Activated CD4-positive, alpha-beta T cell treated with anti-CD3 and anti-CD28 coated beads for 24 hours (primary cell): ENCODE results near the gene TOP2B.

Experiments
- DNase-seq, 2 donors: peaks; one replicate each; pipeline ENCODE4 v3.0.0-alpha.2; 2020; ENCODE audit warnings: low read depth in 2 of 2

TOP2B gene

DNA sequence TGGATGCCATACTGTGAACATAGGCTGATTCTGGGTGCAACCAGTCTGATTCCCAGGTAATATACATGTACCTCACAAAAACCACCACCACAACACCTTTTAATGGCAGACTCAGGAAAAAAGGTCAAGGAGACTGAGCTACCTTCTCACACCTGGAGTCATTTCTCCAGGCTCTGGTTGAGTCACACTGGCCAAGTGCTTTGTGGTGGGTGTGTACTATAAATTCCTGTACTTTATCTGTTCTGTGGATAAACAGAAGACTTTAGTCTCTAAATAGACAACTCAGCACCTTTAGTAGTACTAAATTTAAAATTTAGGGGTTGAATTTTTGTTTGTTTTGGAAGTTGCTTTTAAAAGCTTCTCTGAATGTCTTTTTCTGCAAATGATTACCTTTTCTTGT, 46.7 kb downstream of the TOP2B start:
- DNase-seq: no peak

DNA sequence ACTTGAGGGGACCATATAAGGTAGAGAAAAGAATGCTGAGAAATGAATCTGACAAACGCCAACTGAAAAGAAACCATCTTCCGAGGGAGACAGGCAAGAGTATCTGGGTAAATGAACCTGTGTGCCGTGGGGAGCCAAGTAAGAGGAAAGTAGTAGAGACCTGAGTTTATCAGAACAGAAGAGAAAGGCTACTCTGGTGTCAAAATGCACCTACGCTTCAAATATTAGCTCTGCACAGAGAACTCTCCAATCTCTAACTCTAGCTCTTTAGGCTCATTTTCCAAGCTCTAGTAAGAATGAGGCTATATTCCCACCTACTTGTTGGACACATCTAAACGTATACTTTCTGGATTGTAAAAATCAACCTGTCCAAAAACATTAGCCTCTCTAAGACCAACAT, 53.5 kb downstream of the TOP2B start:
- DNase-seq: no peak

DNA sequence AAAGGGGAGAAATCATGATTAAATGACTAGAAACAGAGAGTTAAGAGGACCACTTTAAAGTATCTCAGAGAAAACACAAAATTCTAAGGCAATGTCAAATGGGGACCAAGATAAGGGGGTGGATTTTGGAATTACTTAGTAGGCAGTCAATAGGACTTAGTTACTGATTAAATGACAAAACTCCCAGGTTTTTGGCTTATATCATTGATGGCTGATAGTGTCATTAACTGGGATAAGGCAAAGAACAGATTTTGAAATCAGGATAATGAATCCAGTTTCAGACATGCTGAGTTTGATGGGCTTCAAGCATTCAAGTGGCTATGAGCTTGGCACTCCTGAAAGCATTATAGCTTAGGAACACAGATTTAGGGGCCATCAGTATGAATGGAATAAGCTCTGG, 53.9 kb downstream of the TOP2B start:
- DNase-seq: no peak

- DNase-seq: no peak
Measured at GRCh38 chr3:25610167-25610566, 54.5 kb downstream of the TOP2B start.

DNA sequence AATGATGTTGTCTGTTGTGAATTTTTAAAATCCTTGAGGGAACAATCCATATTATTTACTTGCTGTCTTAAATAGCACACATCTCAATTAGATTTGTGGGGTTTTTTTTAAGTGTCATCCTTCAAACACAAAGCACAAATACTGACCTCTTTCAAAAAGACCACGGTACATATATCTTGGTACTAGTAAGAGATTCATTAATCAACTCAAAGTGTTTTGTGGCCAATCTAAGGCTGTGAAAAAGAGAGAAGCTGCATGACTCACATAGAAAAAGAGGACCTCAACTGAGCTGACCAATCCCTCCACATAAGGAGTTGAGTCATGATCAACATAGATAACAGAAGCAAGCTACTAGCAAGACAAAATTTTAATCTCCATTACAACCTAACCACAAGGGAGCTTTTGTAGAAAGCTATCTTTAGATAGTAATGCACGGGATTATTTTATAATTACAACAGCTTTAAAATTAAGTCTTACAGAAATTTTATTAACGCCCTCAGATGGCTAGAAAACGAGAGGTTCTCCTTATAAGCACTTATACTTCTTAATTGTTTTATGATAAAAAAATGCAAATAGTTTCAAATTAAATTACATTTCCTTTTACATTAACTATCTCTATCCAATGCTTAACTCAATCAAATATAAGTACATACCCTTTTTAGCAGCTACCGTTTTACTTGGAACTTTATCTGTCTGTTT, 60.5 kb downstream of the TOP2B start:
- DNase-seq: no peak

DNA sequence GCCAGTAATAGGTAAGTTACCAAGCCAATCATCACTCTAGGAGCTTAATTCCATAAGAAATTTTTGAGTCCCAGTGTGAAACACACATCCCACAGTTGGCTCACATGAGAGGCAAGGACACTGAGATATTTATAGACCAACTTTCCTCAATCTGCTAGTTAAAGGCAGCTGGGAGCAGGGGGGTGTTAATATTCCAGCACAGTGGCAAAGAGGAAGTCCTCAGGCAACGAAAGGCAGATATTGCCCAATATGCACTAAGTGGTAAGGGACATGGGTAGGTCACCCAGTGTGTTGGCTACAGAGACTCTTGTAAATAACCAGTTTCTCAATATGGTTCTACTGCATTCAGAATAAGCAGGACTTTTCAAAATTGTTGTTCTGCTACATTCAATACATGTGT, 61.0 kb downstream of the TOP2B start:
- no peak for DNase-seq

DNA sequence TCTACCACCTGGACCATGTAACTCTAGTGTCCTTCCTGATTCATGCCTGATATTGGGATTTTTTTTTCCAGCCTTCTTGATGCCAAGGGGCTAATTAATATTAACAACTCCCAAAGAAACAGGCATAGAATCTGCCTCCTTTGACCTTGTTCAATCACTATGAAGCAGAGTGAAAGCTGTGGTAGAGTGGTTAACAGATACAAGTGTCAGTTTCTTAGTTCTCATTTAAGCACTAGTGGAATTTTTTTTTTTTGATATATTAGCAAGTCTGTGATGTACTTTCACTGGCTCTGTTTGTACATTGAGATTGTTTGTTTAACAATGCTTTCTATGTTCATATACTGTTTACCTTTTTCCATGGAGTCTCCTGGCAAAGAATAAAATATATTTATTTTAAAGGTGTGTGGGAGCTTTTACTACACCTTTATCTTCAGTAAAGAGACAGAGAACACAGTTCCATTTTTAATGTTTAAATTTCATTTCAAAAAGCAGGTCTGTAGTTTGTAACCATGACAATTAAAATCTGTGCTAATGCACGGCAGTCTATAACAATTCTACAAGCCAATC, 67.1 kb downstream of the TOP2B start:
- DNase-seq: no peak

DNA sequence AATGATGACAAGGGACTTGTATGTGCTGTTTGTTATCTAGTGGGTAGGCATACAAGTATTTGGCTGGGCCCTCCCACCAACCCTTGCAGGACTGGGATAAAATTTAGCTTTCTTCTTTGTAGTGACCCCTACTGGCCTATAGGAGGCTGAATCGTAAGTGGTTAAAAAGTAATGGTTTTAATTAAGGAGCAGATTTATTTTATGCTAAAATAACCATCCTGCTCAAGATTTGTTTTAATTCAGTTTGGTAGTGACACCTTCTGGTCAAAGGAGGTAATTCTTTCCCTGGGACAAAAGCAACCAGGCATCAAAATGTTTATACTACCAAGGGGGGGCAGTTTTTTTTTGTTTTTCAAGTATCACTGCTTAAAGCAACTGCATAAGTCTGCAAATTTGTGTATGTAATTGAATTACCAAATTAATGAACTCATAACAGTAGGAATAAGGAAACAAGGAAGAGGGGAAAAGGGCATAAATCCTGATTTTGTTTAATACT, 70.7 kb downstream of the TOP2B start:
- peak in 1 of 2 donors; percentile 3 for DNase-seq

GRCh38 chr3:25593001-25593400, 71.7 kb downstream of the TOP2B start:
- no peak for DNase-seq

DNA sequence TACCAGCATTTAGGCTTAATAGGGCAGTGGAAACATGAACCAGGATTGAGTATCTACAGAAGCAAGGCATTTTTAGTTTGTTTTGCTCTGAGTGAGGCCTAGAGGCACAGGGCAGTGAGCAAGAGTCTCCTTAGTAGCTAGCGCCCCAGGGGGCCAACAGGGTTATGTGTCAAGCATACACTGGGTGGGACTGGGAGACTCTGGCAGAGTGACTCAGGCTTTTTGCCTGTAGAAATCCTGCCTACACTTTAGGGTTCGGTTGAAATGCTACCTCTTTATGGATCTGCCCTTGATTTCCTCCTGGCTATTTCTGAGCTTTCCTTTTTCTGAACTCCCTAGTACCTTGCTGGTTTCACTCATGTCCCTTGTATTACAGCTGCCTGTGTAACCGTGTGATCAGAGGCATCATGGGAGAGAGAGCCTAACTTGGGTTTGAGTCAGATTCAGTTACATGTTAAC, 72.2 kb downstream of the TOP2B start:
- no peak for DNase-seq

- DNase-seq: no peak
Measured at GRCh38 chr3:25589783-25590258, 74.9 kb downstream of the TOP2B start.

- DNase-seq: no peak
Measured at GRCh38 chr3:25589104-25589782, 75.5 kb downstream of the TOP2B start.

GRCh38 chr3:25588441-25589103, 76.1 kb downstream of the TOP2B start:
- no peak for DNase-seq

DNA sequence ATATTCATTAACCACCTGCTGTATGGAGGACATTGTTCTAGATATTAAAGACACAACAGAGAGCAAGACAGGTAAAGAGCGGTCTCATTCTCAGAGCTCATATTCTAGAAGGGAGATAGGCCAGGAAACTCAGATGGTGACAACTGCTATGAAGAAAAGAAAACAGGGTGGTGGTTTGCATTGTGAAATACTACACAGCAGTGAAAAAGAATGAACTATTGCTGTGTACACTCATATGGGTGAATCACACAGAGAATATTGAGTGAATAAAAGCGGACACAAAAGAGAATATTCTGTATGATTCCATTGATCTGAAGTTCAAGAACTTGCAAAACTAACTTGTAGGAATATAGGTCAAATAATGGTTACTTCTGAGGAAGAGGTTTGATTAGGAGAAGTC, 76.7 kb downstream of the TOP2B start:
- no peak for DNase-seq

- DNase-seq: no peak
Measured at GRCh38 chr3:25587526-25587925, 77.2 kb downstream of the TOP2B start.

- no peak for DNase-seq
Measured at GRCh38 chr3:25587094-25587493, 77.6 kb downstream of the TOP2B start.

DNA sequence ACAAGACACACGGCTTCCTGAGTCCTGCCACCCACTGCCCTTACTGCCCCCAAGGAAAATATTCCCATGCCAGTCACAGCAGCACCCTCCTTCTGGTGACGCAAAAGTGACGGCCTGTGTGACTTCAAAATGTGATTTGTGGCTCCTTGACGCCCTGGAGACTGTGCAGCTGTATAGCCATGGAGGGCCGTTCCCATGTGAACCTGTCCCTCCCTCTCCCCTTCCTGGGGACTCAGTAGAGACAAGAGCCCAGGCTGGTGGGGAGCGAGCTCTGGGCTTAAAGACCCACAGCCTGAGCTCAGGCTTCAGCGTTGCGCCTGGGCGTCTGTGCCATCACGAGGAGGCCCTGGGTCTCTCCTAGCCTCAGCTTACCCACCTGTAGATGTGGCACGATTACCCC, 78.2 kb downstream of the TOP2B start:
- no peak for DNase-seq

DNA sequence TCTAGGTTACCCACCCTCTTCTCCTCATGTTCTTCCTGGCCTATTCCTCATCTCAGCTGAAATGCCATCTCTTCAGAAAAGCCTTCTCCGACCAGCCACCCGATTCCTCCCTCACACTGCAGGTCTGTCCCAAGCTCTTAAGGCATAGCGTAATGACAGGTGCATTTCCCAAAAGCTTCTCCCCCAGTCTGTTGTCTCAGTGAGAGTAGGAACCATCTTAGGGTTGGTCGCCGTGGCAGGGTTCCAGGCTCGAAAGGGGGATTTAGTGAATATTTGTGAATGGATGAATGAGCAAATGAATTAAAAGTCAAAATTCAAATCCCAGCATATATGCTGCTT, 78.6 kb downstream of the TOP2B start:
- no peak for DNase-seq

- no peak for DNase-seq
Measured at GRCh38 chr3:25585361-25586166, 79.1 kb downstream of the TOP2B start.

GRCh38 chr3:25584011-25584789, 80.5 kb downstream of the TOP2B start:
- no peak for DNase-seq

GRCh38 chr3:25583343-25583742, 81.4 kb downstream of the TOP2B start:
- DNase-seq: no peak
